Measurements from ENCODE around the gene METTL21C. TPM values are rescaled to one million over a fixed set of nuclear protein-coding genes. Genes with fewer than 3 reads are reported as not detected.

Gene METTL21C
- total RNA-seq = not detected in 2 replicates

GRCh38 chr13:102694937-102695336, at the start of gene METTL21C:
Gene METTL21C (minus strand): TSS chr13:102695044. CDS start chr13:102694498, 546 bp downstream.

Other genes with a start within 250 kb of the METTL21C start
- 41.0 and 76.9 TPM in 2 replicates for gene TPP2, start 98.1 kb downstream of the METTL21C start, total RNA-seq
- 13.1 and 20.9 TPM in 2 replicates for gene TEX30, start 78.7 kb upstream of the METTL21C start, total RNA-seq
- 68.9 and 74.7 TPM in 2 replicates for gene POGLUT2, start 103.9 kb upstream of the METTL21C start, total RNA-seq
- gene BIVM, start 104.1 kb upstream of the METTL21C start, total RNA-seq = 31.8 and 44.9 TPM in 2 replicates
- gene ERCC5, start 151.0 kb upstream of the METTL21C start, total RNA-seq = 84.1 and 106 TPM in 2 replicates